ENCODE measurements around the gene CMKLR1.

GRCh38 chr12:108321688-108322087 lies 17.4 kb downstream of the CMKLR1 start:
- TF ChIP-seq, protein P1, sequence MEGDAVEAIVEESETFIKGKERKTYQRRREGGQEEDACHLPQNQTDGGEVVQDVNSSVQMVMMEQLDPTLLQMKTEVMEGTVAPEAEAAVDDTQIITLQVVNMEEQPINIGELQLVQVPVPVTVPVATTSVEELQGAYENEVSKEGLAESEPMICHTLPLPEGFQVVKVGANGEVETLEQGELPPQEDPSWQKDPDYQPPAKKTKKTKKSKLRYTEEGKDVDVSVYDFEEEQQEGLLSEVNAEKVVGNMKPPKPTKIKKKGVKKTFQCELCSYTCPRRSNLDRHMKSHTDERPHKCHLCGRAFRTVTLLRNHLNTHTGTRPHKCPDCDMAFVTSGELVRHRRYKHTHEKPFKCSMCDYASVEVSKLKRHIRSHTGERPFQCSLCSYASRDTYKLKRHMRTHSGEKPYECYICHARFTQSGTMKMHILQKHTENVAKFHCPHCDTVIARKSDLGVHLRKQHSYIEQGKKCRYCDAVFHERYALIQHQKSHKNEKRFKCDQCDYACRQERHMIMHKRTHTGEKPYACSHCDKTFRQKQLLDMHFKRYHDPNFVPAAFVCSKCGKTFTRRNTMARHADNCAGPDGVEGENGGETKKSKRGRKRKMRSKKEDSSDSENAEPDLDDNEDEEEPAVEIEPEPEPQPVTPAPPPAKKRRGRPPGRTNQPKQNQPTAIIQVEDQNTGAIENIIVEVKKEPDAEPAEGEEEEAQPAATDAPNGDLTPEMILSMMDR (IDR thresholded peaks at IDR 0.05): no peak
- no peak for TF ChIP-seq POLR2A (IDR thresholded peaks at IDR 0.05)
